ENCODE data around the gene NDUFA11.

The NDUFA11 gene

GRCh38 chr19:5927441-5927821 is 23.8 kb upstream of the NDUFA11 start:
- POLR2A ChIA-PET = no interaction called here
- peak; percentile 79 for DNase-seq (ENCODE audit: extremely low spot score)
- CTCF ChIA-PET = interaction anchor here (1.7 to 1.8 kb wide), 2 partner anchors 10 to 94 kb away, joined by 4 to 5 read pairs; no protein-coding TSS in a partner anchor
- no peak for TF ChIP-seq CTCF (IDR thresholded peaks at IDR 0.05; ENCODE audit: control extremely low read depth, extremely low read depth, low read depth, missing control alignments)

- CTCF ChIA-PET = interaction anchor here (1.7 to 1.8 kb wide), 2 partner anchors 41 to 95 kb away, joined by 5 read pairs; no protein-coding TSS in a partner anchor
- TF ChIP-seq CTCF (IDR thresholded peaks at IDR 0.05; ENCODE audit: control extremely low read depth, extremely low read depth, low read depth, missing control alignments) = no peak
- DNase-seq (ENCODE audit: extremely low spot score) = no peak
- POLR2A ChIA-PET = no interaction called here
Observed at GRCh38 chr19:5926641-5927440, 23.3 kb upstream of the NDUFA11 start.

- CTCF ChIA-PET = interaction anchor here (0.8 to 1.7 kb wide), 3 partner anchors 23 to 96 kb away, joined by 3 to 5 read pairs (median 3); no protein-coding TSS in a partner anchor
- POLR2A ChIA-PET = interaction anchor here (0.6 to 0.7 kb wide), 2 partner anchors 485 to 650 kb away, joined by 4 to 5 read pairs; no protein-coding TSS in a partner anchor
- DNase-seq (ENCODE audit: extremely low spot score) = no peak
- TF ChIP-seq CTCF (IDR thresholded peaks at IDR 0.05; ENCODE audit: control extremely low read depth, extremely low read depth, low read depth, missing control alignments) = no peak
Observed at GRCh38 chr19:5925830-5926427, 22.3 kb upstream of the NDUFA11 start.

GRCh38 chr19:5923356-5923755 is 19.8 kb upstream of the NDUFA11 start:
- ChIA-PET POLR2A (no interaction called here), CTCF (interaction anchor here (1.1 to 1.2 kb wide), 2 partner anchors 99 to 119 kb away, joined by 3 to 4 read pairs; no protein-coding TSS in a partner anchor)
- no peak for DNase-seq (ENCODE audit: extremely low spot score)
- TF ChIP-seq CTCF (IDR thresholded peaks at IDR 0.05; ENCODE audit: control extremely low read depth, extremely low read depth, low read depth, missing control alignments) = no peak

GRCh38 chr19:5922161-5922545 is 18.6 kb upstream of the NDUFA11 start:
- no peak for TF ChIP-seq CTCF (IDR thresholded peaks at IDR 0.05; ENCODE audit: control extremely low read depth, extremely low read depth, low read depth, missing control alignments)
- ChIA-PET CTCF (interaction anchor here (1.1 kb wide), 1 partner anchor 101 kb away, joined by 3 read pairs; no protein-coding TSS in a partner anchor), POLR2A (no interaction called here)
- DNase-seq (ENCODE audit: extremely low spot score) = no peak

GRCh38 chr19:5921516-5922160 is 18.0 kb upstream of the NDUFA11 start:
- ChIA-PET CTCF (interaction anchor here (1.4 kb wide), 1 partner anchor 118 kb away, joined by 5 read pairs; no protein-coding TSS in a partner anchor), POLR2A (no interaction called here)
- TF ChIP-seq CTCF (IDR thresholded peaks at IDR 0.05; ENCODE audit: control extremely low read depth, extremely low read depth, low read depth, missing control alignments) = no peak
- DNase-seq (ENCODE audit: extremely low spot score) = no peak

Data from GM10248 (cell line).